ENCODE data around the gene CIB4. TPM values are rescaled to one million over a fixed set of nuclear protein-coding genes. Genes with fewer than 3 reads are reported as not detected.

Gene CIB4
- total and polyA plus RNA-seq, 2 of the 4 experiments (the other 2 are of a cell fraction) = not detected

- no peak overlapping the region for H2AFZ ChIP-seq (replicated peaks; ENCODE audit: low read length, poor library complexity)
- no TSS peak for BruUV-seq (replicated peaks)
Measured at GRCh38 chr2:26609205-26609631, 31.9 kb downstream of the CIB4 start.

More at GRCh38 chr2:26609205-26609631, 31.9 kb downstream of the CIB4 start:
- intact Hi-C loops (cut with micrococcal nuclease) = loop anchor here (5.0 to 10.0 kb wide), 2 partner anchors 336 to 408 kb away; no protein-coding TSS in a partner anchor
- ChIA-PET CTCF (no interaction called here), POLR2A (ENCODE audit: unreplicated experiment) (no interaction called here)
- H3K4me2 ChIP-seq (ENCODE audit: low read depth, low read length) = no peak overlapping the region
- H2AK5ac ChIP-seq (ENCODE audit: low read depth, low read length) = no peak overlapping the region
- H3K18ac ChIP-seq (ENCODE audit: low read depth, low read length) = no peak overlapping the region
- DNase-seq (no peak), ATAC-seq (ENCODE audit: low read depth) (no peak)
- no peak overlapping the region for H2AK9ac ChIP-seq (replicated peaks; ENCODE audit: low read depth, low read length, poor library complexity)
- H3K4ac ChIP-seq (ENCODE audit: low read depth, low read length) = no peak overlapping the region
- in situ Hi-C loops (cut with MboI; ENCODE audit: low sequenced_read_pairs) = no loop called here
- no peaks in the 10 kb centered on the region for H3K9me3 ChIP-seq (ENCODE audit: control insufficient read depth, insufficient read depth, low read length)
- H4K20me1 ChIP-seq (ENCODE audit: insufficient read depth, low read length) = no peaks in the 10 kb centered on the region
- H3K9ac ChIP-seq (ENCODE audit: low read depth, low read length) = no peak overlapping the region
- no peak overlapping the region for H2BK15ac ChIP-seq (ENCODE audit: low read depth, low read length)
- H3K79me1 ChIP-seq (ENCODE audit: low read depth in 1 of 2, low read length in 2 of 2) = no peaks in the 10 kb centered on the region
- H3K14ac ChIP-seq (replicated peaks; ENCODE audit: low read depth, low read length) = no peak overlapping the region
- no peak overlapping the region for H4K8ac ChIP-seq (ENCODE audit: low read depth in 2 of 2, low read length in 2 of 2)
- no peak overlapping the region for H4K91ac ChIP-seq (ENCODE audit: insufficient read depth, low read depth, low read length)
- no CpG with 5 or more reads among the region's 7 CpGs for WGBS, 2 experiments (ENCODE audit: extremely low coverage in 2 of 2, insufficient read length in 1 of 2)
- H3K36me3 ChIP-seq (ENCODE audit: control insufficient read depth, insufficient read depth, low read length) = no peaks in the 10 kb centered on the region
- H2BK20ac ChIP-seq (ENCODE audit: low read depth, low read length) = no peak overlapping the region
- H3K56ac ChIP-seq (ENCODE audit: extremely low read depth, insufficient read depth, low read length) = no peak overlapping the region
- H3K23ac ChIP-seq (ENCODE audit: low read depth, low read length) = no peak overlapping the region
- H2BK120ac ChIP-seq (ENCODE audit: low read depth, low read length) = no peak overlapping the region
- no peak overlapping the region for H2BK5ac ChIP-seq (ENCODE audit: low read depth, low read length, poor library complexity, severe bottlenecking)
- H3K4me1 ChIP-seq (ENCODE audit: control insufficient read depth, insufficient read depth, low read length) = peaks cover under 1% of the 10 kb centered on the region; the same call in 1 of the 2 replicates
- dilution Hi-C loops (cut with HindIII; ENCODE audit: low sequenced_read_pairs, unreplicated experiment) = no loop called here
- H3K27ac ChIP-seq (ENCODE audit: insufficient read depth, low read length) = no peak overlapping the region
- H3K9me1 ChIP-seq (ENCODE audit: insufficient read depth, low read length) = no peaks in the 10 kb centered on the region
- H3K27me3 ChIP-seq (ENCODE audit: control insufficient read depth, insufficient read depth, low read length) = peaks cover 70% of the 10 kb centered on the region
- no peak overlapping the region for H4K5ac ChIP-seq (ENCODE audit: low read depth, low read length)
- H3K4me3 ChIP-seq (ENCODE audit: insufficient read depth, low read depth, low read length) = no peak overlapping the region
- TF ChIP-seq RFX5 (IDR thresholded peaks at IDR 0.05; ENCODE audit: low read depth, low read length) = no peak
- TF ChIP-seq POLR2A (IDR thresholded peaks at IDR 0.05; ENCODE audit: low read depth, low read length) = no peak
- TF ChIP-seq RAD21 (IDR thresholded peaks at IDR 0.05; ENCODE audit: low read length) = no peak
- TF ChIP-seq CHD1 (IDR thresholded peaks at IDR 0.05; ENCODE audit: low read depth, low read length) = no peak
- no peak for TF ChIP-seq SMC3 (IDR thresholded peaks at IDR 0.05; ENCODE audit: low read depth, low read length)
- no peak for TF ChIP-seq FOS (IDR thresholded peaks at IDR 0.05; ENCODE audit: low read depth, low read length)
- TF ChIP-seq ELK1 (IDR thresholded peaks at IDR 0.05; ENCODE audit: borderline replicate concordance, low read depth, low read length) = no peak
- TF ChIP-seq CEBPB (IDR thresholded peaks at IDR 0.05; ENCODE audit: low read depth, low read length) = no peak
- no peak for TF ChIP-seq CTCF (conservative IDR thresholded peaks at IDR 0.05; ENCODE audit: low read depth, low read length)
- no peak for TF ChIP-seq MAZ (IDR thresholded peaks at IDR 0.05; ENCODE audit: borderline replicate concordance, low read depth, low read length)
- no peak for TF ChIP-seq USF2 (IDR thresholded peaks at IDR 0.05; ENCODE audit: low read depth, low read length)
- TF ChIP-seq RCOR1 (IDR thresholded peaks at IDR 0.05; ENCODE audit: insufficient replicate concordance, low read length) = no peak
- TF ChIP-seq MAFK (IDR thresholded peaks at IDR 0.05; ENCODE audit: low read depth, low read length) = no peak
- TF ChIP-seq BHLHE40 (IDR thresholded peaks at IDR 0.05; ENCODE audit: low read depth, low read length) = no peak
- TF ChIP-seq NFE2L2 (IDR thresholded peaks at IDR 0.05; ENCODE audit: low read depth, low read length) = no peak
- TF ChIP-seq MXI1 (IDR thresholded peaks at IDR 0.05; ENCODE audit: borderline replicate concordance, low read depth, low read length) = no peak

Data from IMR-90 (cell line).